K562 (cell line): ENCODE measurements around the gene HMGB1.

Experiments
- ATF2 ChIP-seq: sonication (generic); formaldehyde crosslinking; IDR thresholded peaks from 2 replicates; pipeline ENCODE4 v1.8.1; 2022; ENCODE audit warnings: missing genetic modification reagents
- CREB5 ChIP-seq: fragments of 250-450 bp; sonication (Bioruptor Pico); IDR thresholded peaks from 2 replicates; pipeline ENCODE4 v1.5.0; 2020; ENCODE audit warnings: mild to moderate bottlenecking
- CTCF ChIP-seq, 3 experiments: IDR thresholded peaks in 2 of 3; conservative IDR thresholded peaks in 1 of 3; 2 replicates each; pipeline ENCODE4 v1.5.1; 2011 to 2012; ENCODE audit warnings: low read length in 3 of 3, mild to moderate bottlenecking in 3 of 3, control low read depth in 2 of 3, improper control_type of control experiment in 1 of 3, inconsistent platforms in 1 of 3, low read depth in 1 of 3, mixed read lengths in 1 of 3, moderate library complexity in 1 of 3; ENCODE audit not compliant: insufficient read depth in 2 of 3
- FOS ChIP-seq: IDR thresholded peaks from 3 replicates; pipeline ENCODE4 v1.6.1; 2011; ENCODE audit not compliant: insufficient read length; ENCODE audit errors: extremely low read depth
- HSF4 ChIP-seq: fragments of 250-450 bp; sonication (Bioruptor Pico); IDR thresholded peaks from 2 replicates; pipeline ENCODE4 v2.1.2; 2022; ENCODE audit warnings: mild to moderate bottlenecking, moderate library complexity, borderline replicate concordance
- NFRKB ChIP-seq: fragments of 450-650 bp; IDR thresholded peaks from 2 replicates; pipeline ENCODE4 v1.6.1; 2016; ENCODE audit warnings: low read depth
- POLR2A ChIP-seq: fragments of 450-650 bp; conservative IDR thresholded peaks from 2 replicates; pipeline ENCODE4 v1.6.1; 2016
- TCF7L2 ChIP-seq: fragments of 150-350 bp; IDR thresholded peaks from 2 replicates; pipeline ENCODE4 v1.6.1; 2016; ENCODE audit warnings: low read depth, mild to moderate bottlenecking, low read length, moderate library complexity
- ZFX ChIP-seq: sonication (generic); formaldehyde crosslinking; IDR thresholded peaks from 2 replicates; pipeline ENCODE4 v1.8.0; 2022; ENCODE audit warnings: mild to moderate bottlenecking, missing genetic modification reagents, moderate library complexity
- ZNF384 ChIP-seq: IDR thresholded peaks from 2 replicates; pipeline ENCODE4 v1.6.1; 2012; ENCODE audit warnings: low read depth, low read length, improper control_type of control experiment
- ZNF57 ChIP-seq: fragments of 450-650 bp; formaldehyde crosslinking; IDR thresholded peaks from 2 replicates; pipeline ENCODE4 v1.4.0; 2020; ENCODE audit warnings: mild to moderate bottlenecking, moderate library complexity

DNA sequence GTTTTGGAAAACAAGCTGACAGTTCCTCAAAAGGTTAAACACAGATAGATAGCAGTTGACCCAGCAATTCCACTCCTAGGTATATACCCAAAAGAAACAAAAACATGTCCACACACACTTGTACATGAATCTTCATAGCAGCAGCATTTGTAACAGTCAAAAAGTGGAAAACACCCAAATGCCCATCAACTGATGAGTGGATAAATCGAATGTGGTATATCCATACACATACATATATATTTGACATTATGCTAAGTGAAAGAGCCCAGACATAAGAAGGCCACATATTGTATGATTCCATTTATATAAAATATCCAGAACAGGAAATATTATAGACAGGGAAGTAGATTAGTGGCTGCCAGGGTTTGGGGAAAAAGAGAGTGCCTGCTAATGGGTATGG, 7.9 kb upstream of the HMGB1 start:
- TF ChIP-seq ZNF384 (no peak), FOS (no peak), POLR2A (no peak), NFRKB (no peak), ZFX (CRISPR knock-in tag) (no peak), CTCF (IDR thresholded peaks at IDR 0.05 in 2 of 3, conservative IDR thresholded peaks at IDR 0.05 in 1 of 3; ENCODE audit: insufficient read depth in 2 of 3, low read depth in 1 of 3, low read length in 3 of 3) (no peak), CREB5 (CRISPR knock-in tag) (no peak), TCF7L2 (no peak), HSF4 (no peak), ZNF57 (CRISPR knock-in tag) (no peak), ATF2 (no peak)
